Activated naive CD4-positive, alpha-beta T cell treated with Interleukin-2 at 50 U/mL for 16 hours (primary cell): ENCODE results near the gene SND1.

ENCODE experiments used
- DNase-seq: peaks from one replicate; pipeline ENCODE4 v3.0.0-alpha.2; 2020

Gene SND1

DNA sequence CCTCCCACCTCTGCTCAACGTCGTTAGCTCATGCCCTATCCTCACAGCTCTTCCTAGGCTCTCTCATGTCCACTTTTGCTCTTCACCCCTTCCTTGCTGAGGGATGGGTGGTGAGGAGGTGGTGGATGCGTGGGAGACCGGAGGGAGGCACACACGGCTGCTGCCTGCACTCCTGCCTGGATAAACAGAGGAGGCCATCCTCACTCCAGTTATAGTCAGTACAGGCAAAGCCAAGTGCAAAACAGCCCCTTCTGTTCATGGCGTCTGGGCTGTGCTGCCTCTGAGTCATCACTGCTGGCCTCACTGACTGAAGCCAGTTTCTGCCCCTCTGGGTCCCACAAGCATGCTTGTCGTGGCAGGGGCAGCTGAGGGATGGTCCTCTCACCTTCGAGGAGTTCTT lies 411.1 kb downstream of the SND1 start:
- no peak for DNase-seq

DNA sequence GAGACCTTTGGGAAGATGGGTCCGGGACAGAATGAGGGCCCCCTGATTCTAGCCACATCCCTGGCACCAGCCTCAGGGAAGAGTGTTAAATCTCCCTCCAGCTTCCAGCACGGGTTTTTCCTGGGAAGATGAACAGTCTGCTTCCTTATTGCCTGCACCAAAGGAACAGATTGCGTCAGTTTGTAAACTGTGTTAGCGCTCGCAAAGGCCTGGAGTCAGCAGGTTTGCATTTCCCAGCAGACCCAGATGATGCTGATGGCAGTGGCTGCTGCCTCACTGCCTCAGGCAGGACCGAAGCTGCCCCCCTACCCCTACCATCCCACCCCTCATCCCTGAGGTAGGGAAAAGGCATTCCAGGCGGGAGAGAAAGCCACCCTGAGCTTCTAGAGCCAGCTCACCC lies 413.9 kb downstream of the SND1 start:
- no peak for DNase-seq

DNA sequence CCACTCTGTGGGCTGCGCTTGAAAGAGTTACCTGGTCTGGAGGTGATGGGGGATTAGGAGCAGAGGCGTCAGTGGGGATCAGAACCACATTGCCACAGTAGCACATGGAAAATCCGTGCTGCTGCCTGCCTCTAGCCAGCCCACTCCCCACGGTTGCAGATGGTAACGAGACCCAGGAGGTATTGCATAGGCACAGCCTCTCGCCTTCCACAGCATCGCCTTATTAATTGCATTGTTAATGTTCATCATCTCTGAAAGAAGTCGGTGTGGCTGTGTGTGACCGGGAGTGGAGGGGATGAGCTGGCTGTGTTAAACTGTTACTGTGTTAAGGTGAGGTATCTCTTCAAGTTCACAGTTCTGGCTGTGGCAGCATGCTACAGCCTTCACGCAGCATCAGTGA lies 414.4 kb downstream of the SND1 start:
- no peak for DNase-seq

DNA sequence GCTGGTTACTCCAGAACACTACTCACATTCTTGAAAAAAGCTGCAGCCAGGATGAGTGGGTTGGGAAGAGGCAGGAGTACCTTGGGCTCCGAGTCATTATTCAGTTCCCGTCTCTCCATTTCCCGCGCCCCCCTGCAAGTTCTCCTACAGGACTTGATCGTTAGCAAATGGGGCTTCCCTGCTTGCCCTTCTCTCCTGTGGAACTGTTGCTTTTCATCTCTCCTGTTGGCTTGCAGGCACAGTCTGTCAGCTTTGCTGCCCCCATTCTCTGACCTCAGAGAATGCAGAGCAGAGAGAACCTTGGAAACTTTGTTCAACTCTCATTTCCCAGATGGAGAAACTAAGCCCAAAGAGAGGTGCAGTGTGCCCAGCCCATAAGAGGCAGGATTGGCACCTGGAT lies 414.9 kb downstream of the SND1 start:
- DNase-seq: no peak

DNA sequence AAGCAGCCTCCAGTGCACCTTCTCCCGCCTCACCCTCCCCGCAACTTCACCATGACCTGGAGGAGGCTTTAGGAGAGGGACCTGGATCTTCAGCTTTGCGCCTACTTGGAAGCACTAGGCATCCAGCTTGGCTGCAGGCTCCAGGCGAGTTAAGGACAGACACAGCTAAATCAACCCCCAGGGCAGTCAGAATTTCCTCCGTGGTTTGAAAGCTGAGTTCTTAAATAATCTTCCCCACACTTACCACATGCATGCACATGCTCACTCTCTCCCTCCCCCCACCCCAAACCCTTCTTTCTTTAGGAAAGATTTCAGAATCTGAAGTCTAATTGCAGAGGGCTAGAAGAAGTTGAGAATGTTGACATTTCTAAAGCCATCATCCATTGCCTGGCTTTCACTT lies 416.0 kb downstream of the SND1 start:
- DNase-seq: no peak

DNA sequence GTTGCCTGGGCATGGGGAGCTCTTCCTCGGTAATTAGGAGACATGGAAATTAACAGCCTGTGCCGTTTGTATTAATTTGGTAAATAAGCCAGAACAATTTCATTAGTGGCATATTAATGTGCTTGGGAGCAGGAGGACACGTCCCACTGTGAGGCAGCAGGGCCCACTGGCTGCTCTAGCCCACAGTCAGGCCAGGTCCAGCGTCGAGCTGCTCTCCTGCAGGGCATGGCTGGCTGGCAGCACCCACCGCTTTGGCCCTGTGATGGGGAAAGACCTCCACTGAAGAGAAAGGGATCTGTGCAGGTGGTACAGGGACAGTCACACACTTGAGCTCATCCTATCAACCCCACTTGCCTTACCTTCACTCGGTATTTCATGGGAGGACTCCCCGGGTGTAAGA lies 416.8 kb downstream of the SND1 start:
- no peak for DNase-seq

DNA sequence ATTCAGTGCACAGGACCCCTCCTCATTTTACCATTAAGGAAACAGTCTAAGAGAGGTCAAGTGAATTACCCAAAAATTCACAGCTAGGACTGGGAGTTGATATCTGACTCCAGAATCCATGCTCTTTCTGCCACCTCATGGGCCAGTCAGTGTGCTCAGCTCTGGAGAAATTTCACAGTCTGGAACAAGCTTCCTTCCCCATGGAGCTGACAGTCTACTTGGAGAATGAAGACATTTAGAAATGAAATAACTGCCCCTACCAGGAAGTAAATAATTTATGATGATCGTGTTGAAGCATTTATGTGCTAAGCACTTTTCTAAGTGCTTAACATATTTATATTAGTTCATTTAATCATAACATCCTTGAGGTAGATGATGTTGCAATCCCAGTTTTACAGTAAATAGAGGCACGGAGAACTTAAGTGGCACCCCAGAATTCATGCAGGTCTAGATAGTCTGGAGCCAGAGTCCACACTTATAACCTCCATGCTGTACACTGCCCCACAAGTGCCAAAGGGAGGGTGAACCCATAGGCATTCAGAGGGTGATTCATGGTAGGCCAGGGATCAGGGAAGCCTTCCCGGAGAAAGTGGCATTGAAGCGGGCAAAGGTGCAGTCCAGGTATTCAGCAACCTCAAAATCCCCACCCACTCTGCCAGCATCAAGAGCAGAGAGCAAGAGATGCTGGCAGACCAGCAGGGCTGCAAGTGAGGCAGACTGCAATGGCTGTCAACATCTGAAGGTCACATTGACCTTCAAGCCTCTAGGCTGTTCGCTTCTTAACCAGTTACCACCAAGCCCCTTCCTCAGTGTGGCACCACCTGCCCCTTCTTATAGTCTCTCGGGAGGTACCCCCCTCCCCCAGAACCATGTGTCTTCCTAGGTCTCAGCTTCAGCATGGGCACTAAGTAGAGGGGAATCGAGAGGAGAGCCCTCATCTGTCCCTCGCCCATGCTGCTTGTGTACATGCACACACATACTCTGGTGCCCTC lies 417.7 kb downstream of the SND1 start:
- DNase-seq: no peak

DNA sequence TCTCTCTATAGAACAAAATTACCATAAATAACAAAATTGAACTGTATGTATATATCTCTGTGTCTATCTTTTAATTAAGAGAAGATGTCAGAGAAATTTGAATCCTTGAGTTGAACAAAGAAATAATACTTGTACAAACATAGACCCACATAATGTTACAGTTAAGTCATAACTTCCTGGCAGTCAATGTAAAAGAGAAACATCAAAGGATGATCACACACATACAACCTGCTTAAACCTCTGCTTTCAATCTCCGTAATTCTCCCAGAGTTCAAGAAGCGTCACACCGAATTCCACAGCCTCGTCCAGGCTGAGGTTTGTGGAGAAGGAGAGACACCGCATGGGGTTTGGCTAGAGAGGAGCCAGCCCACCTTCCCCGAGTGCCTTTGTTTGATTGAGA lies 419.4 kb downstream of the SND1 start:
- DNase-seq: no peak

DNA sequence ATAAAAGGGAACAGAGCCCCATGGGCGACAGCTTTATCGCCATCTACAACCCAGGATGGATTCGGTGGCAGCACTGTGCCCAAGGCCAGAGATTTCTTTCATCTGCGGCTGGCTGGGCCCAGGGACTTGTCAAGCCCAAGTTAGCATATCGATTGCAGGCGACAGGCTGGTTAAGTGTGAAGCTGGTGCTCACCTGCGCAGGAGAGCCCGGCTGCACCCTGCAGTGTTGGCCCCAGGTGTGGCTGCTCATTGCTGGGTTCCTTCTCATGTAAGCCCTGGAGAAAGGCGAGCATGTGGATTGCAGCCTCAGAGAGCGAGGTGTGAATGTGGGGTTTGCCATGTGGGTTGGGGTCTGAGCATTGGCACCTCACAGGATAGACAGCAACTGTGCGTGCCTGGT lies 419.8 kb downstream of the SND1 start:
- DNase-seq: no peak

DNA sequence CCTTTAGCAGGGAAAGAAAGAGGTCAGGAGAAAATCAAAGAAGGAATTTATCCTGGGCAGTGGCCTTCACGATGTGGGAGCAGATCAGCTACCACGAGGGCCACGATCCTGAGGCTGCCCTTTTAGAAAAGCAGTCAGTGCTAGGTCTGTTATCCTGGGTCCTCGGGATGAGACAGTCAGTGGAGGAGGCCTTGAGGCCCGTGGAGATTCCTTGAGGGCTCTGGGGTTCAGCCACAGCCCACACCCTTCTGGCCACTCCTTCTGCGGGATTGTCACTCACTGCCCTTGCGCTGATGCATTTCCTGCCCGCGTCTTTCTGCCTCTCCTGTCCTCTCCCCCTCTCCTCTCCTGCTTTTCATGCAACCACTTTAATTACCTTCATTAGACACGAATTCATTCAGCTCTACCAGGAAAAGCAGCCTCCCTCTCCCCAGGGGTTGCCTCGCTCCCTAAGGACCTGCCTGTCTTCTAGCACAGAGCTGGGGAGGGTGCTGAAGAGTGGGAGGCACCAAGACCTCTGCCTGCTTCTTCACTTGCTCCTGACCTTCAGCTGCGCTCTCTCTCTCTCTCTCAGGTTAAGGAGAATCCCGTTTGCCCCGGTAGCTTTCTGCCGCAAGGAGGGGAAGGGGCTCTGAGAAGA lies 421.8 kb downstream of the SND1 start:
- DNase-seq: no peak

DNA sequence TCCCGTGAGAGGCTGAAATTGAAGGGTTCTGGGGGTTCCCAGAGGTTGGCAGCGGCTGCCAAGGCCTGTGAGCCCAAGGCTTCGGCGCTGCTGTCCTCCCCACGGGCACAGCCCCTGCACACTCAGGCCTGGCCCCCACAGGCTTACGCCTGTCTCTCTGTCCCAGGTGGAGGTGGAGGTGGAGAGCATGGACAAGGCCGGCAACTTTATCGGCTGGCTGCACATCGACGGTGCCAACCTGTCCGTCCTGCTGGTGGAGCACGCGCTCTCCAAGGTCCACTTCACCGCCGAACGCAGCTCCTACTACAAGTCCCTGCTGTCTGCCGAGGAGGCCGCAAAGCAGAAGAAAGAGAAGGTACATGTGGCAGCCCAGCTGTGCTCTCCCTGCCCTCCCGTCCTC lies 422.3 kb downstream of the SND1 start:
- no peak for DNase-seq

DNA sequence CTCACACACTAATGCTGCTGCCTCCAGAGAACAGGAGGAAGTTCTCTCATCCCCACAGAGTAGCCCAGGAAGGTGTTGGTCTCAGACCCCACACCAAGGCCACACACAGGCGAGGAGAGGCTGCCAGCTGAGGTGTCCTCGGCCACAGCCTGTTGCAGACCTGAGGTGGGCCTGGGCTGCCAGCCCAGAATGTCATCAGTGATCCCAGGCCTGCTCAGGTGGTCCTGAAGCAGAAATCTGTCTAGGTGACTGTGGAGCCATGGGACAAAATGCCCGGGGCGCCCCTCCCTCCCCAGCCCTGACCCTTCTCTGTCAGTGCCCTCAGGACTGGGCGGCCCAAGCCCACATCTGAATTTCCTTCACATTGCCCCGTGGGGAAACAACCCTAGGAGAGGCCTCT lies 422.7 kb downstream of the SND1 start:
- no peak for DNase-seq

DNA sequence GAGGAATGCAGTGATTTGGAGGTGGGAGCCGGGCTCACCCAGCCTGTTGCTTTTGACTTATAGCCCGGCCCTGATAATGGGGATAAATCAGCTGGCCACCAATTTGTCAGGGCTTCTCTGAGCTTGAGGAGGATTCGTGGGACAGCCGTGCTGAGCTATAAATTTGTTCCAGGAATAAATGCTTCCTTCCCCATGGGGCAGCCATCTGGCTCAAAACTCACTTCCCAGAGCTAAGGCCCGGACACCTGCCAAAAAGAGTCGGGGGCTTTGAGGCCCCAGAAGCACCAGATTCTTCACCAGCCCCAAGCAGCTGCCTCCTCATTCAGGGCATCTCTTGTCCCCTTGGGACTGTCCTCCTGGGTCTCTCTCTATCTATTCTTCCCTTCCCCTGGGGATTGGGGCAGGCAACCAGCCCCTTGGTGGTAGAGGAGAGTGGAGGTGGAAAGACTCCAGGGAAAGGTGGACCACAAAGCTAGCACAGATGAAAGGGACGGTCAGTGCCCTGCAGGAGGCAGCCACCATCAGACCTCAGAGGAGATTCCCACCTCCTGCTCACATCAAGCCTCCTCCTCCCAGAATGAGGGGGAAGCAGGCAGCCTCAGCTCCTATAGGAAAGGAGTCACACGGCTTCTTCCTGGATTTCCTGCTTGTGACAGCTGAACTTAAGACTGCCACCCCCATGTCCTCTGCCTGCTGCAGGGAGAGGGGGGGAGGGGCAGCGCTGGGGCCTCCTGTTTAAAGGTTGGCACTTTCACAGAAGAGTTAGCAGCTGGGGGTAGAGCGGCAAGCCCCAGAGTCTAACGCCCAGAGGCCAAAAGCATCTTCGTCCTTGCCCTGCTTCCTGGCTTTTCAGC lies 423.5 kb downstream of the SND1 start:
- DNase-seq: no peak

DNA sequence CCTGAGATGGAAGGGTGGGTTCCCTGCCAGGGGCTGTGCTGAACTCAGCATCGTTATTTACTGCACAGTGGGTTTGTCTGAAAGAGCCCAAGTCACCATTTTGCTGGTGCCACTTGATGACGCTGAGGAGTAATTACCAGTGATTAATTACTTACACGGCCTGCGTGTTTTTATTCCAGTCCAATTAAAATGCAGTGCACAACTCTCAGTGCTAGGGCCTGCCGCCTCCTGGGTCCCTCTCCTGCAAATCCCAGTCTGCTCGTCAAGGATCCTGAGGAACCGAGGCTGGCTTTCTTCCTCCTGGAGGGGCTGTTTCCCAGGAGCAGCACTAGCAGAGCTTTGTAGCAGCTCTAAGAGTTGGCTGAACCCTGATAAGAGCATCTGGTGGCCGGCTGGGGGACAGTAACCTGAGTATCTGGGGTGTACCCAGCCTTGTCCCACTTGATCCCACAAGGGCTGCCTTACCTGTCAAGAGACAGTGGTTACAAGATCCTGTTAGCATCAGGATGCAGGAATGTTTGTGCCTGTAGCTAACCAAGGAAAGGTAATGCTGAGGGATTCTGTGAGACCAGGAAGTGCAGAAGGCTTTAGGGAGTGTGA lies 424.3 kb downstream of the SND1 start:
- DNase-seq: no peak

DNA sequence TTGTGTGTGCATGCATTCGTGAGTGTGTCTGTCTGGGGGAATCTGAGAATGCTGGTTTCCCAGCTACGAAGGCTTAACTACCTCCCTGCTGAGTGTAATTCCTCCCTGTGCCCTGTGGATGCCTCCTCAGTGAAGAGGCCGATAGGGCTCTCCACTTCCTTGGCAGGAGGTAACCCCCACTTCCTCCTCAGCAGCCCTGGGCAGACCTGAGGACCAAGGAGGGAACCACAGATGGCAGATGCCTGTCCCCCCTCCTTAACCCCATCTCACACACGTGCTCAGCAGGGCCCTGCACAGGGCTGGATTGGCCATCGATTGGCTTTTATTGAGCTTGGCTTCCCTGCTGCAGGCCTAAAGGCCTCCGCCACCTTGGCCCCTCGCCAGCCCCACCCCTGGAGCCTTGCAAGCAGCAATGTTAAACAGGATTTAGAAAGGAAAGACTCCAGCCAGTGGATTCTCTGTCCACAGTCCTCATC lies 424.8 kb downstream of the SND1 start:
- no peak for DNase-seq

DNA sequence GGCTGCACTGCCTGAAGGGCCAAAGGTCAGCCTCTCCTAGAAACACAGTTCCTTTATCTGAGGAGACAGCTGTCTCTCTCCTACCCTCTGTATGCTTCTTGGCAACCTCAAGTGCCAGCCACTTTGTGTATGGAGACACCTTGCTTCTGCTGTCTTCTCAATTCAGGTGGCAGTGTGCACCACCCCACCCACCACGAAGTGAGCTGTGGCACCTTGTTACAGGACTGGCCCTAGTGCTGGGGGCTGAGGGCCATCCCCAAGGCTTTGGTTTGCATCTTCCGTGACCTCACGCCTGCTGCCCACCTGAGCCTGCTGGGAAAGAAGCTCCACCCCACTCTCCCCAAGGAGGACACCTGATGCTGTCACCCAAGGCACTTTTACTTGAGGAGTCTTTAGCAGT lies 426.3 kb downstream of the SND1 start:
- no peak for DNase-seq

DNA sequence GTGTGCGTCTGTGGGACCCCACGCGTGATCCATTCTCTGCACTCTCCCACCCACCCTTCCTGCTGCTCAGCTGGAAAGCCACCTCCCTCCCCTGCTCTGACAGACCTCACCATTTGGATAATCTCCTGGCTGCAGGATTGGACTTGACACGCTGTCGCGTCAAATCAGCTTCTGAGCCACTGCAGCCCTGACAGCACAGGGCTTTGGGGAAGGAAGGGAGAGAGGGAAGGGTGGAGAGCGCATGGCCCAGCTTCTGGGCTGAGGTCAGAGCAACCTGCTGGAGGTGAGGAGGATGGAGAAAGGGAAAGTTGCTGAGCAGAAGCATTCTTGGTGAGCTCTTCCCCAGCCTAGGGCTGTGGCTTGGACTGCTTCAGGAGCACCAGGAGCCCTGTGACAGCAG lies 428.2 kb downstream of the SND1 start:
- no peak for DNase-seq

DNA sequence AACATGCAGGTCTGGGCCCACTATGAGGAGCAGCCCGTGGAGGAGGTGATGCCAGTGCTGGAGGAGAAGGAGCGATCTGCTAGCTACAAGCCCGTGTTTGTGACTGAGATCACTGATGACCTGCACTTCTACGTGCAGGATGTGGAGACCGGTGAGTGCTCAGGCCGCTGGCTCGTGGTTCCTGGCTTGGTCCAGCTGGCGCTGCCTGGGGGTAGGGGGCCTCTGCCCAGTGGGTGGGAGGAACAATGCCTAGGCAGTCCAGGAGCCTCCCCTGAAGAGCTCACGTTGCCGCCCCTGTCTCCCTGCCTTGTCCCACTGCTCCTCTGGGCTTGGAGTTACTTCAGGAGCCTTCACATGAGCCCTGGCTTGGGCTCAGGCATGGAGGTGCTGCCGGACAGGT lies 429.4 kb downstream of the SND1 start:
- DNase-seq: no peak

DNA sequence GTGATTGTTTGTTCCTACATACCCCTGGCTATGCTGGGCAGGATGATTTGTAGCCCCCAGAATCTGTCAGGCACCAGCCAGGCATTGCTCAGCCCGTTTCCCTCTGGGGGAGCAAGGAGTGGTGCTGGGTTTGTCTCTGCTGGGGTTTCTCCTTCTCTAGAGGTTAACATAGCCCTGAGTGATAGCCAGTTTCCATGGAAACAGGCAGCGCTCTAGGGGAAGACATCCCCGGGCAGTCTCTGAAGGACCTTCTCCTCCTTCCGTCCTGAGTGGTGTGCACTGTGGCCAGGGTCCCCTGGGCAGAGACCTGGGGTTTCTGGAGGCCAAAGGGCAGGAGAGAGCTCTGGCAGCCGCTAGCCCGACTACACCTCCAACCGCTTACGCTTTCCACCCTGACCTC lies 429.8 kb downstream of the SND1 start:
- DNase-seq: no peak

DNA sequence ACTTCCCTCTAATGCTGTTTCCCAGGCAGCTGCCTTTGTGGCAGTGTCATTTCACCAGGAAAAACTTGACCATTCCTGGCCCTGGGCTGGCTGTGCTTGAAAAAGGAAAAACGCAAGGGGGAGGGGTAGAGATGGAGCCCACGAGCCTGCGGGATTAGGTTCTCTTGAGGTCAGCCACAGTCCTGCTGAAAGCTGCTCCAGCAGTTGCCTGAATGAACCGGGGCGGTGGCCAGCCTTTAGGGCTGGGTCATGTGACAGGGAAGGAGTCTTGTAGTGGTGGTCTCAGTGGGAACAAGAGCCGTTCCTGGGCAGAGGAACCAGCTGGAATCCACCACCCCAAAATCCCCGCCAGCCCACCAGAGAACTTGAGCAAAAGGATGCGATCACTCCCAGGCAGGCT lies 430.4 kb downstream of the SND1 start:
- DNase-seq: no peak

DNA sequence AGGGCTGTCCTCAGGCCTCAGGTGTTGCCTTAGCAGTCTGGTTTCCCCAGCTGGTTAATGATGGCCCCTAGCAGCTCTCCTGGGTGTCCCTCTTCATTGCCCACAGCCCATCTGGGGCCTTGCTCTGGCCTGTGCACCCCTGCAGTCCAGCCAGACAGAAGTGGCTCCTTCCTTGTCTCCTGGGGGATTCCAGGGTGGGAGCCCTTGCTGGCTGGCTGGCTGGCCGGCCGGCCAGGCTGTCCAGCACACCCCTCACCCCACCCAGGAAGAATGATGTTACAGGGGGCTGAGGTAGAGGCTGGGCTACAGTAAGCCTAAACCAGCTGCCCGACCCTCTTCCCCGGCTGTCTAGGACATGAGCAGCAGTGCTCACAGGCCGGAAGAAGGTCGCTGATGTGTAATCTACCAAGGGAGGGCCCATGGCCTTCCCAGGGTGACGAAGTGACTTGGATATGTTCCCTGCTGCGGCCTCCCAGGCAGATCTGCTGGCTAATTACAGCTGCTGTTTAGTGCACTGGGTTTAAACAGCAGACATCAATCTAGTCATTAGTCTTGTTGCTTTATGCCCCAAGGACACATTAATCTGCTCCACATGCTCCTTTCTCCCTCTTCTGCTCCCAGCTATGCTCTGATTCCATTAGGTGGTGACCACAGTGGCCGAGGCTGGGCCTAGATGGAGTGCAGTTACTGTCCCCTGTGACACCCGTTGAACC lies 433.1 kb downstream of the SND1 start:
- DNase-seq: no peak

DNA sequence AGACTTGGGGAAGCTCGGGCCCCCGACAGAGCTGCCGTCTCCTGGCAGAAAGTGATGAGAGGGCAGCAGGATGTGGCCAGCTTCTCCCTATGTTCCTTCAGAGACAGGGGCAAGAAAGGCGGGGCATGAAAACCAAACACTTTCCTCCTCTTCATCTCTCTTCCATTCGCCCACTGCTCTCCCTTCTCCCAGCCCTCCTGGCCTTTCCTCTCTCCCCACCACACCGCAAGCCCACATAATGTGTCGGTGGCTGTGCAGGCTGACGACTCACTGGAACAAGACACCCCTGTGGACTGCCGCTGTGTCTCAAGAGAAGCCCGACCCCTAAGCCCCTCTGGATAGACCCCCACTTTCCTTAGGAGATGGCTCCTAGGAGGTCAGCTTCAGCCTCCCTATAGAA lies 438.5 kb downstream of the SND1 start:
- DNase-seq: no peak
